Lower leg skin (tissue), 3 donors: ENCODE results near the gene CHRM5.

Experiments
- POLR2A ChIP-seq, 2 donors: fragments of 450-650 bp; IDR thresholded peaks; one replicate each; pipeline ENCODE4 v1.6.1; 2016 to 2017; ENCODE audit warnings: antibody characterized with exemption in 2 of 2, mild to moderate bottlenecking in 1 of 2, moderate library complexity in 1 of 2
- TF ChIP-seq, protein P1 (sequence below), 3 donors: fragments of 450-650 bp; IDR thresholded peaks; one replicate each; pipeline ENCODE4 v1.5.1; 2016; ENCODE audit warnings: antibody characterized with exemption in 3 of 3, mild to moderate bottlenecking in 3 of 3, moderate library complexity in 2 of 3

DNA sequence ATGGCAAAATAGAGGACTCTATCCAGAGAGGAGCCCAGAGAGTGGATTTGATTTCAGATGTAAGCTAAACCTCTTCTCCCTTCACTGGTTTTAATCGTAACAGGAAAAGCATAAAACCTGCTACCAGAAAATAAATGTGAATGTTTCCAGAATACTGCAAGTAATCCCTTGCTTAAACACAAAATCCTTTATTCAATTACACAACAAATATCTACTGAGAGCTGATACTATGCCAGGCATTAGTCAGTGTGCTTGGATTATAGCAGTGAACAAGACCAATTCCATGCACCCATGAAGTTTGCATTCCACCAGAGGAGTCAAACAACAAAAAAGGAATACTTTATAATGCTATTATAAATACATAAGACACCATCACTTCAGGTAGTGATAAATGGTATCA is 55.6 kb downstream of the CHRM5 start:
- TF ChIP-seq, protein P1, sequence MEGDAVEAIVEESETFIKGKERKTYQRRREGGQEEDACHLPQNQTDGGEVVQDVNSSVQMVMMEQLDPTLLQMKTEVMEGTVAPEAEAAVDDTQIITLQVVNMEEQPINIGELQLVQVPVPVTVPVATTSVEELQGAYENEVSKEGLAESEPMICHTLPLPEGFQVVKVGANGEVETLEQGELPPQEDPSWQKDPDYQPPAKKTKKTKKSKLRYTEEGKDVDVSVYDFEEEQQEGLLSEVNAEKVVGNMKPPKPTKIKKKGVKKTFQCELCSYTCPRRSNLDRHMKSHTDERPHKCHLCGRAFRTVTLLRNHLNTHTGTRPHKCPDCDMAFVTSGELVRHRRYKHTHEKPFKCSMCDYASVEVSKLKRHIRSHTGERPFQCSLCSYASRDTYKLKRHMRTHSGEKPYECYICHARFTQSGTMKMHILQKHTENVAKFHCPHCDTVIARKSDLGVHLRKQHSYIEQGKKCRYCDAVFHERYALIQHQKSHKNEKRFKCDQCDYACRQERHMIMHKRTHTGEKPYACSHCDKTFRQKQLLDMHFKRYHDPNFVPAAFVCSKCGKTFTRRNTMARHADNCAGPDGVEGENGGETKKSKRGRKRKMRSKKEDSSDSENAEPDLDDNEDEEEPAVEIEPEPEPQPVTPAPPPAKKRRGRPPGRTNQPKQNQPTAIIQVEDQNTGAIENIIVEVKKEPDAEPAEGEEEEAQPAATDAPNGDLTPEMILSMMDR (IDR thresholded peaks at IDR 0.05): no peak
- no peak for TF ChIP-seq POLR2A (IDR thresholded peaks at IDR 0.05)
